ENCODE measurements around the gene TOMM40. TPM values are rescaled to one million over a fixed set of nuclear protein-coding genes. Genes with fewer than 3 reads are reported as not detected.

The TOMM40 gene
- total and polyA plus RNA-seq, 2 of the 13 experiments (the other 11 are each of a cell fraction or from before 2014, with no cell fraction given): 72.0 to 110 TPM

DNA sequence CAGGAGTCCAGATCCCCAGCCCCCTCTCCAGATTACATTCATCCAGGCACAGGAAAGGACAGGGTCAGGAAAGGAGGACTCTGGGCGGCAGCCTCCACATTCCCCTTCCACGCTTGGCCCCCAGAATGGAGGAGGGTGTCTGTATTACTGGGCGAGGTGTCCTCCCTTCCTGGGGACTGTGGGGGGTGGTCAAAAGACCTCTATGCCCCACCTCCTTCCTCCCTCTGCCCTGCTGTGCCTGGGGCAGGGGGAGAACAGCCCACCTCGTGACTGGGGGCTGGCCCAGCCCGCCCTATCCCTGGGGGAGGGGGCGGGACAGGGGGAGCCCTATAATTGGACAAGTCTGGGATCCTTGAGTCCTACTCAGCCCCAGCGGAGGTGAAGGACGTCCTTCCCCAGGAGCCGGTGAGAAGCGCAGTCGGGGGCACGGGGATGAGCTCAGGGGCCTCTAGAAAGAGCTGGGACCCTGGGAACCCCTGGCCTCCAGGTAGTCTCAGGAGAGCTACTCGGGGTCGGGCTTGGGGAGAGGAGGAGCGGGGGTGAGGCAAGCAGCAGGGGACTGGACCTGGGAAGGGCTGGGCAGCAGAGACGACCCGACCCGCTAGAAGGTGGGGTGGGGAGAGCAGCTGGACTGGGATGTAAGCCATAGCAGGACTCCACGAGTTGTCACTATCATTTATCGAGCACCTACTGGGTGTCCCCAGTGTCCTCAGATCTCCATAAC lies 14.5 kb downstream of the TOMM40 start, which contains the start of gene APOE (continued):
- TF ChIP-seq, protein P1, sequence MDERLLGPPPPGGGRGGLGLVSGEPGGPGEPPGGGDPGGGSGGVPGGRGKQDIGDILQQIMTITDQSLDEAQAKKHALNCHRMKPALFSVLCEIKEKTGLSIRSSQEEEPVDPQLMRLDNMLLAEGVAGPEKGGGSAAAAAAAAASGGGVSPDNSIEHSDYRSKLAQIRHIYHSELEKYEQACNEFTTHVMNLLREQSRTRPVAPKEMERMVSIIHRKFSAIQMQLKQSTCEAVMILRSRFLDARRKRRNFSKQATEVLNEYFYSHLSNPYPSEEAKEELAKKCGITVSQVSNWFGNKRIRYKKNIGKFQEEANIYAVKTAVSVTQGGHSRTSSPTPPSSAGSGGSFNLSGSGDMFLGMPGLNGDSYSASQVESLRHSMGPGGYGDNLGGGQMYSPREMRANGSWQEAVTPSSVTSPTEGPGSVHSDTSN (CRISPR knock-in tag; IDR thresholded peaks at IDR 0.05): no peak
- TF ChIP-seq ZSCAN9 (CRISPR knock-in tag; IDR thresholded peaks at IDR 0.05; ENCODE audit: borderline replicate concordance): no peak; the same call in 1 of the 2 replicates
- TF ChIP-seq, protein P2, sequence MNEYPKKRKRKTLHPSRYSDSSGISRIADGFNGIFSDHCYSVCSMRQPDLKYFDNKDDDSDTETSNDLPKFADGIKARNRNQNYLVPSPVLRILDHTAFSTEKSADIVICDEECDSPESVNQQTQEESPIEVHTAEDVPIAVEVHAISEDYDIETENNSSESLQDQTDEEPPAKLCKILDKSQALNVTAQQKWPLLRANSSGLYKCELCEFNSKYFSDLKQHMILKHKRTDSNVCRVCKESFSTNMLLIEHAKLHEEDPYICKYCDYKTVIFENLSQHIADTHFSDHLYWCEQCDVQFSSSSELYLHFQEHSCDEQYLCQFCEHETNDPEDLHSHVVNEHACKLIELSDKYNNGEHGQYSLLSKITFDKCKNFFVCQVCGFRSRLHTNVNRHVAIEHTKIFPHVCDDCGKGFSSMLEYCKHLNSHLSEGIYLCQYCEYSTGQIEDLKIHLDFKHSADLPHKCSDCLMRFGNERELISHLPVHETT (CRISPR knock-in tag; conservative IDR thresholded peaks at IDR 0.05): no peak
- TF ChIP-seq MATR3 (CRISPR knock-in tag; IDR thresholded peaks at IDR 0.05): no peak
- no peak for TF ChIP-seq THAP7 (CRISPR knock-in tag; IDR thresholded peaks at IDR 0.05)
- peak; percentile 94; the same call in 1 of the 2 replicates for TF ChIP-seq ZNF34 (CRISPR knock-in tag; IDR thresholded peaks at IDR 0.05; ENCODE audit: borderline replicate concordance)
- TF ChIP-seq BATF2 (CRISPR knock-in tag; IDR thresholded peaks at IDR 0.05): no peak
- no peak for TF ChIP-seq ZFP36L2 (CRISPR knock-in tag; IDR thresholded peaks at IDR 0.05)
- peak; percentile 89 for TF ChIP-seq ARNTL (CRISPR knock-in tag; IDR thresholded peaks at IDR 0.05)
- TF ChIP-seq TRIM22 (IDR thresholded peaks at IDR 0.05): no peak
- no peak for TF ChIP-seq GLI4 (CRISPR knock-in tag; IDR thresholded peaks at IDR 0.05; ENCODE audit: borderline replicate concordance)
- no peak for TF ChIP-seq EHMT2 (IDR thresholded peaks at IDR 0.05; ENCODE audit: borderline replicate concordance, low read depth, low read length)
- TF ChIP-seq AGO2 (optimal IDR thresholded peaks at IDR 0.05; ENCODE audit: low read depth, low read length): peak; percentile 86
- no peak for TF ChIP-seq ZNF383 (CRISPR knock-in tag; IDR thresholded peaks at IDR 0.05; ENCODE audit: borderline replicate concordance)
- TF ChIP-seq ZNF776 (CRISPR knock-in tag; IDR thresholded peaks at IDR 0.05): no peak
- peak; percentile 69; the same call in 1 of the 2 replicates for TF ChIP-seq PAXIP1 (CRISPR knock-in tag; conservative IDR thresholded peaks at IDR 0.05)
- TF ChIP-seq SOX6 (IDR thresholded peaks at IDR 0.05): no peak
- peak; percentile 35; the same call in 1 of the 2 replicates for TF ChIP-seq SOX6 (CRISPR knock-in tag; IDR thresholded peaks at IDR 0.05)
- TF ChIP-seq RFXAP (CRISPR knock-in tag; IDR thresholded peaks at IDR 0.05; ENCODE audit: borderline replicate concordance): no peak; the same call in 1 of the 2 replicates
- no peak for TF ChIP-seq ZNF432 (CRISPR knock-in tag; IDR thresholded peaks at IDR 0.05; ENCODE audit: borderline replicate concordance)
- TF ChIP-seq ZNF619 (CRISPR knock-in tag; IDR thresholded peaks at IDR 0.05): no peak

All from HepG2 (cell line).